B cell (primary cell): ENCODE measurements around the gene PROM1.

Source experiments
- EZH2 ChIP-seq: IDR thresholded peaks from 2 replicates; pipeline ENCODE4 v1.6.1; 2012; ENCODE audit warnings: borderline replicate concordance, low read depth, mild to moderate bottlenecking, moderate library complexity, low read length; ENCODE audit not compliant: insufficient read depth, poor library complexity, severe bottlenecking
- TF ChIP-seq, protein P1 (sequence below): fragments of 200-600 bp; IDR thresholded peaks from one replicate; pipeline ENCODE4 v1.8.0; 2022; ENCODE audit warnings: antibody characterized with exemption, mild to moderate bottlenecking

DNA sequence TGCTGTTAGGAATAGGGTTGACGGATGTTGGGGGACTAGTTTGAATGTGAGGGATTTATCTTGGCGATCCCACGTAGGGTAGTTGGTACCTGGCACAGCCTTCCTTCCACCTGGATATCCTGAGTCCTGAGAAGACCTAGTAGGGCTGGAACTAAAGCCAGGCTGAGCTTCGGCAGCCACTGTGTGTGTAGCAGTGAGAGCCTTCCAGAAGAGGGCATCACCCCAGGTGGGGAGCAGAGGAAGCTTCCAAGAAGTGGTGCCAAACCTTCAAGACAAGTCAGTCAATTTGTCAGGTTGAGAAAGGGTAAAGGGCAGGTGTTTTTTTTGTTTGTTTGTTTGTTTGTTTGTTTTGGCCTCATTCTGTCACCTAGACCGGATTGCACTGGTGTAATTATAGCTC lies 119.7 kb downstream of the PROM1 start:
- TF ChIP-seq, protein P1, sequence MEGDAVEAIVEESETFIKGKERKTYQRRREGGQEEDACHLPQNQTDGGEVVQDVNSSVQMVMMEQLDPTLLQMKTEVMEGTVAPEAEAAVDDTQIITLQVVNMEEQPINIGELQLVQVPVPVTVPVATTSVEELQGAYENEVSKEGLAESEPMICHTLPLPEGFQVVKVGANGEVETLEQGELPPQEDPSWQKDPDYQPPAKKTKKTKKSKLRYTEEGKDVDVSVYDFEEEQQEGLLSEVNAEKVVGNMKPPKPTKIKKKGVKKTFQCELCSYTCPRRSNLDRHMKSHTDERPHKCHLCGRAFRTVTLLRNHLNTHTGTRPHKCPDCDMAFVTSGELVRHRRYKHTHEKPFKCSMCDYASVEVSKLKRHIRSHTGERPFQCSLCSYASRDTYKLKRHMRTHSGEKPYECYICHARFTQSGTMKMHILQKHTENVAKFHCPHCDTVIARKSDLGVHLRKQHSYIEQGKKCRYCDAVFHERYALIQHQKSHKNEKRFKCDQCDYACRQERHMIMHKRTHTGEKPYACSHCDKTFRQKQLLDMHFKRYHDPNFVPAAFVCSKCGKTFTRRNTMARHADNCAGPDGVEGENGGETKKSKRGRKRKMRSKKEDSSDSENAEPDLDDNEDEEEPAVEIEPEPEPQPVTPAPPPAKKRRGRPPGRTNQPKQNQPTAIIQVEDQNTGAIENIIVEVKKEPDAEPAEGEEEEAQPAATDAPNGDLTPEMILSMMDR, result no peak
- no peak for TF ChIP-seq EZH2
